Keratinocyte (primary cell): ENCODE results near the gene TRABD2B. TPM values are rescaled to one million over a fixed set of nuclear protein-coding genes. Genes with fewer than 3 reads are reported as not detected.
A peak's percentile ranks its signal among the peaks of the same experiment; 100 is the strongest.

Source experiments
- DNase-seq: peaks from one replicate; pipeline ENCODE4 v3.0.0-alpha.2; 2011; ENCODE audit warnings: low read depth, missing footprints, low spot score
- FAIRE-seq: peaks from 2 replicates; lab custom pipeline; 2011; peaks lifted over from hg19 to GRCh38; lab: Jason Lieb, UNC
- H2AFZ ChIP-seq: 2 replicates; pipeline ENCODE4 v1.6.0; 2012; ENCODE audit warnings: low read length, control low read depth, inconsistent platforms; ENCODE audit not compliant: control insufficient read depth
- H3K27ac ChIP-seq: 2 replicates; pipeline ENCODE4 v1.5.1; 2011; ENCODE audit warnings: low read length; ENCODE audit not compliant: control insufficient read depth, insufficient read depth
- H3K27me3 ChIP-seq: 3 replicates; pipeline ENCODE4 v1.6.0; 2011; ENCODE audit warnings: low read length; ENCODE audit not compliant: control insufficient read depth, insufficient read depth; ENCODE audit errors: extremely low read depth
- H3K36me3 ChIP-seq, 2 experiments: 2 replicates in 1 of 2; 3 replicates in 1 of 2; pipeline ENCODE4 v1.5.1; 2011; ENCODE audit warnings: low read length in 2 of 2, mild to moderate bottlenecking in 1 of 2; ENCODE audit not compliant: control insufficient read depth in 2 of 2, insufficient read depth in 2 of 2; ENCODE audit errors: extremely low read depth in 1 of 2
- H3K4me1 ChIP-seq: 3 replicates; pipeline ENCODE4 v1.5.1; 2011; ENCODE audit warnings: low read length; ENCODE audit not compliant: control insufficient read depth, insufficient read depth; ENCODE audit errors: extremely low read depth
- H3K4me2 ChIP-seq: 3 replicates; pipeline ENCODE4 v1.6.0; 2011; ENCODE audit warnings: low read depth, low read length; ENCODE audit not compliant: control insufficient read depth, insufficient read depth; ENCODE audit errors: extremely low read depth
- H3K4me3 ChIP-seq, 3 experiments: fragments of 200-600 bp in 1 of 3; sonication (generic) in 1 of 3; 2 replicates in 2 of 3; 3 replicates in 1 of 3; pipeline ENCODE4 v1.5.1; 2011 to 2016; ENCODE audit warnings: low read length in 3 of 3, mild to moderate bottlenecking in 3 of 3, control low read depth in 2 of 3, inconsistent platforms in 1 of 3, low read depth in 1 of 3, mixed read lengths in 1 of 3, mixed run types in 1 of 3, moderate library complexity in 1 of 3; ENCODE audit not compliant: control insufficient read depth in 2 of 3, insufficient read depth in 2 of 3; ENCODE audit errors: extremely low read depth in 1 of 3
- H3K79me2 ChIP-seq: 2 replicates; pipeline ENCODE4 v1.6.0; 2012; ENCODE audit warnings: low read length; ENCODE audit not compliant: control insufficient read depth, insufficient read depth
- H3K9ac ChIP-seq: 3 replicates; pipeline ENCODE4 v1.6.0; 2011; ENCODE audit warnings: low read length; ENCODE audit not compliant: control insufficient read depth, insufficient read depth; ENCODE audit errors: extremely low read depth
- H3K9me1 ChIP-seq: 3 replicates; pipeline ENCODE4 v1.6.0; 2011; ENCODE audit warnings: low read length; ENCODE audit not compliant: control insufficient read depth, insufficient read depth; ENCODE audit errors: extremely low read depth
- H3K9me3 ChIP-seq: 2 replicates; pipeline ENCODE4 v1.5.1; 2012; ENCODE audit warnings: low read depth, low read length; ENCODE audit not compliant: control insufficient read depth
- H4K20me1 ChIP-seq: 3 replicates; pipeline ENCODE4 v1.6.0; 2011; ENCODE audit warnings: low read length; ENCODE audit not compliant: control insufficient read depth, insufficient read depth; ENCODE audit errors: extremely low read depth
- EZH2 ChIP-seq: IDR thresholded peaks from one replicate; pipeline ENCODE4 v1.6.1; 2012; ENCODE audit warnings: inconsistent platforms, mild to moderate bottlenecking, low read length, moderate library complexity
- dilution Hi-C: fragments of 300-500 bp; cut with MboI; formaldehyde crosslinking; loops from one replicate; pipeline ENCODE4 v1.7.0; 2020; ENCODE audit warnings: low sequenced_read_pairs; ENCODE audit not compliant: extremely low pct_ligation_motif_present
- polyA plus RNA-seq, 5 experiments: library from polyadenylated mRNA; depleted of rRNA in 3 of 5; stranded (reverse) in 3 of 5; stranded (forward) in 1 of 5; unstranded in 1 of 5; fragments of >200 nt; gene quantifications; 1 replicate in 1 of 5; 2 replicates in 3 of 5; 3 replicates in 1 of 5; pipeline versions ENCODE4 v1.2.1 to v1.2.3, GENCODE V29; 2011 to 2012; ENCODE audit warnings: missing spikeins in 2 of 5, low read depth in 1 of 5, low replicate concordance in 1 of 5
- TF ChIP-seq, protein P1 (sequence below), 3 experiments: IDR thresholded peaks in 1 of 3; conservative IDR thresholded peaks in 1 of 3; optimal IDR thresholded peaks in 1 of 3; 2 replicates in 2 of 3; 3 replicates in 1 of 3; pipeline versions ENCODE3 to v1.5.1; 2011; ENCODE audit warnings: low read length in 3 of 3, mild to moderate bottlenecking in 3 of 3, moderate library complexity in 2 of 3, control low read depth in 1 of 3, inconsistent platforms in 1 of 3; ENCODE audit not compliant: insufficient read depth in 2 of 3; ENCODE audit errors: extremely low read depth in 1 of 3

Gene TRABD2B
- polyA plus RNA-seq, 1 donor (not counting 4 experiments of a cell fraction or from before 2014, with no cell fraction given) = 0.13 TPM

DNA sequence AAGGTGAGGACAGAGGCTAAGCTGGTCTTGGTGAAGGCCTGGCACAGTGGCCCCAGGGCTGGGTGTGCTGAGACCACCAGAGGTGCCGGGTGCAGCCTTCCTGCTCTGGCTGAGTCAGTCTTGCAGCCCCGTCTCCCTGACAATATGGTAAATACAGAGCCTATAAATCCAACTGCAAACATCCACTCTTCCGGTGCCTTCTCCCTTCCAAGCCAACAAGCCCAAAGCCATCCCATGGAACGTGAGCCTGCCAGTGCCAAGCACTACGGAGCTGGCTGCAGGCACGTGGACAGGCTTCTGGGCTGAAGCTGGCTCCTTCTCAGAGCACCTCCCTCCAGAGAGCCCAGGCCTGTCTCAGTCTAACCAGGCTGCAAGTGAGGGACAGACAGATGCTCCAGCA lies 70.0 kb downstream of the TRABD2B start:
- Histone ChIP-seq H3K4me2 (no peak overlapping the region), H3K4me3 (no peak overlapping the region), H3K9me1 (no peaks in the 10 kb centered on the region), H3K4me1 (peaks cover 6% of the 10 kb centered on the region), H3K9ac (no peak overlapping the region), H3K27me3 (no peaks in the 10 kb centered on the region), H2AFZ (no peak overlapping the region), H3K36me3 (no peaks in the 10 kb centered on the region), H3K9me3 (no peaks in the 10 kb centered on the region), H3K79me2 (no peaks in the 10 kb centered on the region), H4K20me1 (no peaks in the 10 kb centered on the region), H3K27ac (no peak overlapping the region)
- dilution Hi-C loops = no loop called here
- no peak for DNase-seq
- peak; percentile 39 for FAIRE-seq
- TF ChIP-seq EZH2 = no peak
- TF ChIP-seq, protein P1, sequence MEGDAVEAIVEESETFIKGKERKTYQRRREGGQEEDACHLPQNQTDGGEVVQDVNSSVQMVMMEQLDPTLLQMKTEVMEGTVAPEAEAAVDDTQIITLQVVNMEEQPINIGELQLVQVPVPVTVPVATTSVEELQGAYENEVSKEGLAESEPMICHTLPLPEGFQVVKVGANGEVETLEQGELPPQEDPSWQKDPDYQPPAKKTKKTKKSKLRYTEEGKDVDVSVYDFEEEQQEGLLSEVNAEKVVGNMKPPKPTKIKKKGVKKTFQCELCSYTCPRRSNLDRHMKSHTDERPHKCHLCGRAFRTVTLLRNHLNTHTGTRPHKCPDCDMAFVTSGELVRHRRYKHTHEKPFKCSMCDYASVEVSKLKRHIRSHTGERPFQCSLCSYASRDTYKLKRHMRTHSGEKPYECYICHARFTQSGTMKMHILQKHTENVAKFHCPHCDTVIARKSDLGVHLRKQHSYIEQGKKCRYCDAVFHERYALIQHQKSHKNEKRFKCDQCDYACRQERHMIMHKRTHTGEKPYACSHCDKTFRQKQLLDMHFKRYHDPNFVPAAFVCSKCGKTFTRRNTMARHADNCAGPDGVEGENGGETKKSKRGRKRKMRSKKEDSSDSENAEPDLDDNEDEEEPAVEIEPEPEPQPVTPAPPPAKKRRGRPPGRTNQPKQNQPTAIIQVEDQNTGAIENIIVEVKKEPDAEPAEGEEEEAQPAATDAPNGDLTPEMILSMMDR (optimal IDR thresholded peaks at IDR 0.05 in 1 of 3, IDR thresholded peaks at IDR 0.05 in 1 of 3, conservative IDR thresholded peaks at IDR 0.05 in 1 of 3; ENCODE audit: extremely low read depth in 1 of 3, insufficient read depth in 2 of 3, low read length in 3 of 3) = no peak

DNA sequence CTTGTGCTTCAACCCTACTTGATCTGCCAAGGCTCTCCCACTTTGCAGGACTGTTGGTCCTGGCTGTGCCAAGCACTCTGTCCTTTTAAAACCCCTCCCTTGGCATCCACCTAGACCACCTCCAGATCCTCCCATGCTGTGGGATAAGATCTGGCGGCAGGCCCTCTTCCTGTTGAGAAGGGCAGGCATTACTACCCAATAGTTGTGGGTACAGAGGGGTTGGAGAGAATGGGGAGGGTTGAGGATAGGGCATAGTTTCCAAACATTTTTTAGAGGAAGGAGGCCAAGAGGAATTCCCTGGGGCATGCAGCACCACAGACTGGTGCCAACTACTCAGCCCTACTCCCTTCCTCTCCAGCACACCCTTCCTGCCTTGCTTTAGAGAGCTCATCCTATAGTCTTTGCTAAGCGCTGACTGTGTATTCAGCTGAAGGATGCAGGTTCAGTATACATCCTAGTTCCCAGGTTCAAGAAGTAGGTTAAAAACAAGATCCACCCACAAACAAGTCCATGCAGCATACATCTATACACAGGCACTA lies 70.7 kb downstream of the TRABD2B start:
- H3K27ac ChIP-seq = no peak overlapping the region
- H3K4me3 ChIP-seq = no peak overlapping the region
- H3K4me1 ChIP-seq = peaks cover 6% of the 10 kb centered on the region
- no peak overlapping the region for H2AFZ ChIP-seq
- no peaks in the 10 kb centered on the region for H4K20me1 ChIP-seq
- no peaks in the 10 kb centered on the region for H3K27me3 ChIP-seq
- no peaks in the 10 kb centered on the region for H3K79me2 ChIP-seq
- no peak for DNase-seq
- peak; percentile 86 for FAIRE-seq
- dilution Hi-C loops = no loop called here
- no peak for TF ChIP-seq EZH2
- TF ChIP-seq, protein P1 (optimal IDR thresholded peaks at IDR 0.05 in 1 of 3, IDR thresholded peaks at IDR 0.05 in 1 of 3, conservative IDR thresholded peaks at IDR 0.05 in 1 of 3; ENCODE audit: extremely low read depth in 1 of 3, insufficient read depth in 2 of 3, low read length in 3 of 3) = no peak
- no peak overlapping the region for H3K9ac ChIP-seq
- H3K9me3 ChIP-seq = no peaks in the 10 kb centered on the region
- H3K36me3 ChIP-seq = no peaks in the 10 kb centered on the region
- no peaks in the 10 kb centered on the region for H3K9me1 ChIP-seq
- H3K4me2 ChIP-seq = no peak overlapping the region
